ENCODE data around the gene PAFAH1B2.
"Not testable (repeated sequence)": the region's sequence is repeated elsewhere in the genome, so short reads cannot be mapped to it uniquely, and the experiment has no call there.

The PAFAH1B2 gene

DNA sequence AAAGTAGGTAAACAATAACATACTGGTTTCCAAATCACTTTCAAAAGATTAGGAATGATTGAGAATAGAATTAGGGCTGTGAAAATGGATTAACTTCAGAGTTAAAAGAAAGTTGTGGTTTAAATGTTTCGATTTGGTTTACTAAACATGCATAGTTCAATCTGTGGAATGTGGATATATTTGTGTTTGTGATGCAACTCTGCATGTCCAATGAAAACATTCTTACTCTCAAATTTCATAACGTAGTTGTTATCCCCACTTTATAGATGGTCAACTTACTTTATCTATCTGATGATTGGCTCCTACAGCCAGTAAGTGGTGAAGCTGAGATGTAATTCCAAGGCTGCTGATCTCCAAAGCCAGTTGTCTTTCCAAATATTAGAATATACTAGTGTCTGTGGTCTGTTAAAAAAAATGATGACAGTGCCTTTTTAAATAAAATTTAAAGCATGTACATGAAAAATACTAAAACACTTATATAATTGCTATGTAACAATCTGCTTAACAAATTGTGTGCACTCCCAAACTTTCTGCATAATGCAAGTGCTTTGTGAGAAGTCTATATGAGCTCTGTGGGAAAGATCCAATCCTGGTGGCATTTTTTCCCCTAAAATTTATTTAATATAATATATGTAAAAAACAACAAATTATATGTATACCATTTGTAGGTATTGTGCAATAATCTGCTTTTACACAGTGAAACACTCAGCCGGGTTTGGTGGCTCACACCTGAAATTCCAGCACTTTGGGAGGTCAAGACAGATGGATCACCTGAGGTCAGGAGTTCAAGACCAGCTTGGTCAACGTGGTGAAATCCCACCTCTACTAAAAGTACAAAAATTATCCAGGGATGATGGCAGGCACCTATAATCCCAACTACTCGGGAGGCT is 36.1 kb upstream of the PAFAH1B2 start:
- H3K9me3 ChIP-seq (ENCODE audit: control insufficient read depth, insufficient read depth, low read length), result peaks cover 4% of the 10 kb centered on the region; the same call in 1 of the 2 replicates
- no peak for TF ChIP-seq EZH2phosphoT487 (IDR thresholded peaks at IDR 0.05; ENCODE audit: borderline replicate concordance, low read length)
- TF ChIP-seq, protein P1, sequence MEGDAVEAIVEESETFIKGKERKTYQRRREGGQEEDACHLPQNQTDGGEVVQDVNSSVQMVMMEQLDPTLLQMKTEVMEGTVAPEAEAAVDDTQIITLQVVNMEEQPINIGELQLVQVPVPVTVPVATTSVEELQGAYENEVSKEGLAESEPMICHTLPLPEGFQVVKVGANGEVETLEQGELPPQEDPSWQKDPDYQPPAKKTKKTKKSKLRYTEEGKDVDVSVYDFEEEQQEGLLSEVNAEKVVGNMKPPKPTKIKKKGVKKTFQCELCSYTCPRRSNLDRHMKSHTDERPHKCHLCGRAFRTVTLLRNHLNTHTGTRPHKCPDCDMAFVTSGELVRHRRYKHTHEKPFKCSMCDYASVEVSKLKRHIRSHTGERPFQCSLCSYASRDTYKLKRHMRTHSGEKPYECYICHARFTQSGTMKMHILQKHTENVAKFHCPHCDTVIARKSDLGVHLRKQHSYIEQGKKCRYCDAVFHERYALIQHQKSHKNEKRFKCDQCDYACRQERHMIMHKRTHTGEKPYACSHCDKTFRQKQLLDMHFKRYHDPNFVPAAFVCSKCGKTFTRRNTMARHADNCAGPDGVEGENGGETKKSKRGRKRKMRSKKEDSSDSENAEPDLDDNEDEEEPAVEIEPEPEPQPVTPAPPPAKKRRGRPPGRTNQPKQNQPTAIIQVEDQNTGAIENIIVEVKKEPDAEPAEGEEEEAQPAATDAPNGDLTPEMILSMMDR (IDR thresholded peaks at IDR 0.05; ENCODE audit: low read depth, low read length, poor library complexity, severe bottlenecking), result no peak
- H3K79me2 ChIP-seq (ENCODE audit: control insufficient read depth, low read length), result no peaks in the 10 kb centered on the region
- H3K4me3 ChIP-seq (ENCODE audit: low read length), result no peak overlapping the region
- H3K9me2 ChIP-seq (replicated peaks; ENCODE audit: control insufficient read depth, low read length), result no peaks in the 10 kb centered on the region
- H3K27ac ChIP-seq (ENCODE audit: low read depth, low read length), result no peak overlapping the region
- no peaks in the 10 kb centered on the region for H4K20me1 ChIP-seq (ENCODE audit: control insufficient read depth, insufficient read depth, low read depth, low read length)
- peaks cover 11% of the 10 kb centered on the region for H3K4me1 ChIP-seq (ENCODE audit: control insufficient read depth, low read length)
- 0 out of 2 replicates have a peak, but pooled peaks cover 3% of the 10 kb centered on the region for H3K27me3 ChIP-seq (ENCODE audit: control insufficient read depth, low read length)
- H3K4me2 ChIP-seq (ENCODE audit: low read length), result no peak overlapping the region
- H3F3A ChIP-seq (ENCODE audit: control insufficient read depth, insufficient read depth), result no peaks in the 10 kb centered on the region
- H3K36me3 ChIP-seq (ENCODE audit: control insufficient read depth, low read length), result no peaks in the 10 kb centered on the region

DNA sequence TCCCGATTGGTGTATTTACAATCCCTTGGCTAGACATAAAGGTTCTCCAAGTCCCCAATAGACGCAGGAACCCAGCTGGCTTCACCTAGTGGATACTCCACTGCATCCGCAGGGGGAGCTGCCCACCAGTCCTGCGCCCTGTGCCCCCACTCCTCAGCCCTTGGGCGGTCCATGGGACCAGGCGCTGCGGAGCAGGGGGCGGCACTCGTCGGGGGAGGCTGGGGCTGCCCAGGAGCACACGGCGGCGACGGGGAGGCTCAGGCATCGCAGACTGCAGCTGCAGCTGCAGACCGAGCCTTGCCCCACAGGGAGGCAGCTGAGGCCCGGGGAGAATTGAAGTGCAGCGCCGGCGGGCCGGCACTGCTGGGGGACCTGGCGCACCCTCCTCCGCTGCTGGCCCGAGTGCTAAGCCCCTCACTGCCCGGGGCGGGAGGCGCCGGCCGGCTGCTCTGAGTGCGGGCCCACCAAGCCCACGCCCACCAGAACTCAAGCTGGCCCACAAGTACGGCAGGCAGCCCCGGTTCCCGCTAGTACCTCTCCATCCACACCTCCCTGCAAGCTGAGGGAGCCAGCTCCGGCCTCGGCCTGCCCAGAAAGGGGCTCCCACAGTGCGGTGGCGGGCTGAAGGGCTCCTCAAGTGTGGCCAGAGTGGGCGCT is 33.7 kb upstream of the PAFAH1B2 start:
- no peak overlapping the region for H3K4me3 ChIP-seq (ENCODE audit: low read length)
- H3K36me3 ChIP-seq (ENCODE audit: control insufficient read depth, low read length), result no peaks in the 10 kb centered on the region
- TF ChIP-seq, protein P1 (IDR thresholded peaks at IDR 0.05; ENCODE audit: low read depth, low read length, poor library complexity, severe bottlenecking), result no peak
- TF ChIP-seq EZH2phosphoT487 (IDR thresholded peaks at IDR 0.05; ENCODE audit: borderline replicate concordance, low read length), result no peak

DNA sequence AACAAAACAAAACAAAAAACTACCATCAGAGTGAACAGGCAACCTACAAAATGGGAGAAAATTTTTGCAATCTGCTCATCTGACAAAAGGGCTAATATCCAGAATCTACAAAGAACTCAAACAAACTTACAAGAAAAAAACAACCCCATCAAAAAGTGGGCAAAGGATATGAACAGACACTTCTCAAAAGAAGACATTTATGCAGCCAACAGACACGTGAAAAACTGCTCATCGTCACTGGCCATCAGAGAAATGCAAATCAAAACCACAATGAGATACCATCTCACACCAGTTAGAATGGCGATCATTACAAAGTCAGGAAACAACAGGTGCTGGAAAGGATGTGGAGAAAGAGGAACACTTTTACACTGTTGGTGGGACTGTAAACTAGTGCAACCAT is 31.6 kb upstream of the PAFAH1B2 start:
- not testable (repeated sequence) for H3K9me3 ChIP-seq (ENCODE audit: control insufficient read depth, insufficient read depth, low read length); H3K79me2 ChIP-seq (ENCODE audit: control insufficient read depth, low read length); H4K20me1 ChIP-seq (ENCODE audit: control insufficient read depth, insufficient read depth, low read depth, low read length); H3K9me2 ChIP-seq (replicated peaks; ENCODE audit: control insufficient read depth, low read length); H3K27me3 ChIP-seq (ENCODE audit: control insufficient read depth, low read length); H3K36me3 ChIP-seq (ENCODE audit: control insufficient read depth, low read length); H3F3A ChIP-seq (ENCODE audit: control insufficient read depth, insufficient read depth)
- Histone ChIP-seq H3K4me3 (ENCODE audit: low read length) (peak overlapping the region; percentile 12; the same call in 1 of the 2 replicates), H3K27ac (ENCODE audit: low read depth, low read length) (0 out of 2 replicates have a peak overlapping the region, but pooled peaks have one; percentile 24), H3K4me1 (ENCODE audit: control insufficient read depth, low read length) (peaks cover 11% of the 10 kb centered on the region), H3K4me2 (ENCODE audit: low read length) (peak overlapping the region; percentile 29)

More for the DNA sequence above, 33.7 kb upstream of the PAFAH1B2 start:
- H3K27ac ChIP-seq (ENCODE audit: low read depth, low read length), result no peak overlapping the region
- no peaks in the 10 kb centered on the region for H4K20me1 ChIP-seq (ENCODE audit: control insufficient read depth, insufficient read depth, low read depth, low read length)
- H3K9me3 ChIP-seq (ENCODE audit: control insufficient read depth, insufficient read depth, low read length), result peaks cover 4% of the 10 kb centered on the region; the same call in 1 of the 2 replicates
- H3K4me2 ChIP-seq (ENCODE audit: low read length), result no peak overlapping the region
- H3F3A ChIP-seq (ENCODE audit: control insufficient read depth, insufficient read depth), result no peaks in the 10 kb centered on the region
- no peaks in the 10 kb centered on the region for H3K9me2 ChIP-seq (replicated peaks; ENCODE audit: control insufficient read depth, low read length)
- 0 out of 2 replicates have a peak, but pooled peaks cover 3% of the 10 kb centered on the region for H3K27me3 ChIP-seq (ENCODE audit: control insufficient read depth, low read length)
- H3K4me1 ChIP-seq (ENCODE audit: control insufficient read depth, low read length), result peaks cover 11% of the 10 kb centered on the region
- no peaks in the 10 kb centered on the region for H3K79me2 ChIP-seq (ENCODE audit: control insufficient read depth, low read length)

DNA sequence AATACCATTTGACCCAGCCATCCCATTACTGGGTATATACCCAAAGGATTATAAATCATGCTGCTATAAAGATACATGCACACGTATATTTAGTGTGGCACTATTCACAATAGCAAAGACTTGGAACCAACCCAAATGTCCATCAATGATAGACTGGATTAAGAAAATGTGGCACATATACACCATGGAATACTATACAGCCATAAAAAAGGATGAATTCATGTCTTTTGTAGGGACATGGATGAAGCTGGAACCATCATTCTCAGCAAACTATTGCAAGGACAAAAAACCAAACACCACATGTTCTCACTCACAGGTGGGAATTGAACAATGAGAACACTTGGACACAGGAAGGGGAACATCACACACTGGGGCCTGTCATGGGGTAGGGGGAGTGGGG is 31.1 kb upstream of the PAFAH1B2 start:
- not testable (repeated sequence) for H3K9me3 ChIP-seq (ENCODE audit: control insufficient read depth, insufficient read depth, low read length); H3K27ac ChIP-seq (ENCODE audit: low read depth, low read length); H3K36me3 ChIP-seq (ENCODE audit: control insufficient read depth, low read length); H3F3A ChIP-seq (ENCODE audit: control insufficient read depth, insufficient read depth); H3K79me2 ChIP-seq (ENCODE audit: control insufficient read depth, low read length); H4K20me1 ChIP-seq (ENCODE audit: control insufficient read depth, insufficient read depth, low read depth, low read length); H3K27me3 ChIP-seq (ENCODE audit: control insufficient read depth, low read length); H3K9me2 ChIP-seq (replicated peaks; ENCODE audit: control insufficient read depth, low read length); H3K4me3 ChIP-seq (ENCODE audit: low read length)
- Histone ChIP-seq H3K4me1 (ENCODE audit: control insufficient read depth, low read length) (peaks cover 11% of the 10 kb centered on the region), H3K4me2 (ENCODE audit: low read length) (peak overlapping the region; percentile 29; the same call in 1 of the 2 replicates)
